OCI-LY1 (cell line): Measurements from ENCODE around the gene ERBB2.

Source experiments
- CTCF ChIP-seq: fragments of 200-600 bp; sonication (generic), shearing (Covaris generic); IDR thresholded peaks from 2 replicates; pipeline ENCODE4 v1.5.1; 2017; ENCODE audit warnings: mild to moderate bottlenecking, antibody characterized with exemption, low read length, moderate library complexity, mixed read lengths
- EZH2 ChIP-seq: fragments of 200-600 bp; sonication (generic), shearing (Covaris generic); IDR thresholded peaks from 2 replicates; pipeline ENCODE4 v1.8.0; 2017; ENCODE audit warnings: borderline replicate concordance, mixed run types, mild to moderate bottlenecking, antibody characterized with exemption, low read length, moderate library complexity, mixed read lengths

GRCh38 chr17:39722965-39723848 is 23.3 kb downstream of the ERBB2 start:
- TF ChIP-seq CTCF (no peak), EZH2 (no peak)
